Measurements from ENCODE around the gene TSPAN12. TPM values are rescaled to one million over a fixed set of nuclear protein-coding genes. Genes with fewer than 3 reads are reported as not detected.

TSPAN12 gene
- total RNA-seq, 1 experiment from 2014 or later, result 8.7 TPM

DNA sequence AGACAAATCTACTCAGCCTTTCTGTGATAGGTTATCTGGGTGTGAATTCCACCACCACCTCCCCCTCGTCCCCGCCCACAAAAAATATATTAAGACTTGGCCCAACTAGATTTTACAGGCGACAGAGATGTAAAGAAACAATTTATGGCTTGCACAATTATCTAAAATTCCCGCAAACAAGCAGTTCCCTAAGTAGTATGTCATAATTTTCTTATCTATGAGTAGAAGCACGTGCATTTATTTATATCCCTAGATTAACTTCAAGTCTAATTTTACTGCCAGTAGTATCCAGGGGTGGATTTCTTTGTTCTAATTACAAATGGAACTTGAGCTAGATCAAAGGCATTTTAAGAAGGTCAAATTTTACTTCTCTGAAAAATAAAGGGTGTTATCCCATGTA, 1.7 kb downstream of the TSPAN12 start:
- Histone ChIP-seq H2BK15ac (ENCODE audit: low read depth, low read length) (no peak overlapping the region), H2BK12ac (ENCODE audit: insufficient read length, low read depth, low read length) (no peak overlapping the region), H4K5ac (ENCODE audit: insufficient read length, low read depth, low read length) (no peak overlapping the region), H2AFZ (ENCODE audit: low read length) (no peak overlapping the region), H3K4me1 (ENCODE audit: insufficient read depth, low read length) (no peaks in the 10 kb centered on the region), H3K4ac (ENCODE audit: low read depth, low read length) (no peak overlapping the region), H3K14ac (ENCODE audit: insufficient read depth, low read length) (no peak overlapping the region), H3K23me2 (ENCODE audit: insufficient read length, low read depth, low read length, poor library complexity, severe bottlenecking) (peaks cover 13% of the 10 kb centered on the region), H2BK5ac (ENCODE audit: insufficient read length, low read length) (no peak overlapping the region), H4K91ac (ENCODE audit: insufficient read length, low read depth, low read length) (no peak overlapping the region), H3K79me2 (ENCODE audit: insufficient read depth, low read length) (no peaks in the 10 kb centered on the region), H3K4me2 (ENCODE audit: insufficient read depth, insufficient read length, low read length) (peak overlapping the region; percentile 84), H3K27ac (ENCODE audit: insufficient read length, low read depth, low read length) (no peak overlapping the region), H3K9ac (ENCODE audit: extremely low read depth, insufficient read length, low read length) (no peak overlapping the region), H3K23ac (ENCODE audit: insufficient read length, low read depth, low read length) (no peak overlapping the region), H3K56ac (ENCODE audit: insufficient read length, low read depth, low read length) (no peak overlapping the region), H2AK5ac (ENCODE audit: insufficient read length, low read length) (no peak overlapping the region), H3K27me3 (ENCODE audit: insufficient read depth, low read length) (no peaks in the 10 kb centered on the region), H2BK120ac (ENCODE audit: low read depth, low read length, poor library complexity, severe bottlenecking) (no peak overlapping the region), H3K9me3 (ENCODE audit: control insufficient read depth, low read depth, low read length) (no peaks in the 10 kb centered on the region), H3T11ph (ENCODE audit: low read length) (no peak overlapping the region), H3K79me1 (ENCODE audit: insufficient read depth, low read depth, low read length, poor library complexity, severe bottlenecking) (no peaks in the 10 kb centered on the region), H4K20me1 (ENCODE audit: control insufficient read depth, insufficient read depth, insufficient read length) (no peaks in the 10 kb centered on the region), H3K18ac (ENCODE audit: insufficient read length, low read depth, low read length) (no peak overlapping the region), H4K8ac (replicated peaks; ENCODE audit: insufficient read length, low read depth, low read length) (no peak overlapping the region), H2BK20ac (ENCODE audit: low read depth, low read length, poor library complexity, severe bottlenecking) (no peak overlapping the region)
- WGBS (ENCODE audit: extremely low coverage, insufficient read length, low lambda C conversion rate), result no CpG with 5 or more reads among the region's 5 CpGs
- Mint-ChIP-seq H3K36me3 (ENCODE audit: insufficient read depth in 1 of 3, low read depth in 3 of 3) (no peaks in the 10 kb centered on the region; a peak in 3 of 7 replicates), H3K9me3 (no peaks in the 10 kb centered on the region), H3K27me3 (ENCODE audit: low read depth) (peaks cover 7% of the 10 kb centered on the region), H3K4me3 (peak overlapping the region; percentile 81 to 97), H3K27ac (peak overlapping the region in 1 of 3 experiments; percentile 56; a peak in 1 of 7 replicates), H3K4me1 (peaks cover 29% of the 10 kb centered on the region in 2 experiments)
- no peak for DNase-seq
- TF ChIP-seq, protein P1, sequence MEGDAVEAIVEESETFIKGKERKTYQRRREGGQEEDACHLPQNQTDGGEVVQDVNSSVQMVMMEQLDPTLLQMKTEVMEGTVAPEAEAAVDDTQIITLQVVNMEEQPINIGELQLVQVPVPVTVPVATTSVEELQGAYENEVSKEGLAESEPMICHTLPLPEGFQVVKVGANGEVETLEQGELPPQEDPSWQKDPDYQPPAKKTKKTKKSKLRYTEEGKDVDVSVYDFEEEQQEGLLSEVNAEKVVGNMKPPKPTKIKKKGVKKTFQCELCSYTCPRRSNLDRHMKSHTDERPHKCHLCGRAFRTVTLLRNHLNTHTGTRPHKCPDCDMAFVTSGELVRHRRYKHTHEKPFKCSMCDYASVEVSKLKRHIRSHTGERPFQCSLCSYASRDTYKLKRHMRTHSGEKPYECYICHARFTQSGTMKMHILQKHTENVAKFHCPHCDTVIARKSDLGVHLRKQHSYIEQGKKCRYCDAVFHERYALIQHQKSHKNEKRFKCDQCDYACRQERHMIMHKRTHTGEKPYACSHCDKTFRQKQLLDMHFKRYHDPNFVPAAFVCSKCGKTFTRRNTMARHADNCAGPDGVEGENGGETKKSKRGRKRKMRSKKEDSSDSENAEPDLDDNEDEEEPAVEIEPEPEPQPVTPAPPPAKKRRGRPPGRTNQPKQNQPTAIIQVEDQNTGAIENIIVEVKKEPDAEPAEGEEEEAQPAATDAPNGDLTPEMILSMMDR (conservative IDR thresholded peaks at IDR 0.05), result no peak
